Ramos (cell line): ENCODE data around the gene GPR101.

Experiments
- in situ Hi-C: fragments of 300-500 bp; cut with MboI; formaldehyde crosslinking; loops from one replicate; pipeline ENCODE4 v1.14.3; 2022; ENCODE audit warnings: low sequenced_read_pairs; ENCODE audit not compliant: unreplicated experiment

Gene GPR101, protein sequence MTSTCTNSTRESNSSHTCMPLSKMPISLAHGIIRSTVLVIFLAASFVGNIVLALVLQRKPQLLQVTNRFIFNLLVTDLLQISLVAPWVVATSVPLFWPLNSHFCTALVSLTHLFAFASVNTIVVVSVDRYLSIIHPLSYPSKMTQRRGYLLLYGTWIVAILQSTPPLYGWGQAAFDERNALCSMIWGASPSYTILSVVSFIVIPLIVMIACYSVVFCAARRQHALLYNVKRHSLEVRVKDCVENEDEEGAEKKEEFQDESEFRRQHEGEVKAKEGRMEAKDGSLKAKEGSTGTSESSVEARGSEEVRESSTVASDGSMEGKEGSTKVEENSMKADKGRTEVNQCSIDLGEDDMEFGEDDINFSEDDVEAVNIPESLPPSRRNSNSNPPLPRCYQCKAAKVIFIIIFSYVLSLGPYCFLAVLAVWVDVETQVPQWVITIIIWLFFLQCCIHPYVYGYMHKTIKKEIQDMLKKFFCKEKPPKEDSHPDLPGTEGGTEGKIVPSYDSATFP

GRCh38 chrX:137033774-137034507, at the start of gene GPR101:
Gene GPR101 (minus strand): TSS chrX:137033995. CDS start chrX:137031674, 2,321 bp downstream.
- in situ Hi-C loops = no loop called here

DNA sequence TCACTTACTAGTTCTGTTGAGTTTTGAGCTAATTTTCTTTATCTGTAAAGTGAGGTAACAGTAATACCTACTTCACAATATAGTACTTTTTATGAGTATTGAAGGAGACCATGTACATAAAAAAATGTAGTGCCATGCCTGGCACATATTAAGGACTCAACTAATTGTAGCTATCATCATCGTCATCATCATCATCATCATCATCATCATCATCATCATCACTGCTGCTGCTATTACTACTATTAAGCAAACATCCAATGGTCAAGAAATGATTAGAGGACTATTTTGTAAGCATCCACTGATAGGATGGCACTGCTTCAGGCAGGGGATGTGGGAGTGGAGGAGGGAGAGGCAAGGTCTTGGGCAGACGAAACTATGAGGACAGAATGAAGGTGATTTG, 47.4 kb upstream of the GPR101 start:
- in situ Hi-C loops = no loop called here

DNA sequence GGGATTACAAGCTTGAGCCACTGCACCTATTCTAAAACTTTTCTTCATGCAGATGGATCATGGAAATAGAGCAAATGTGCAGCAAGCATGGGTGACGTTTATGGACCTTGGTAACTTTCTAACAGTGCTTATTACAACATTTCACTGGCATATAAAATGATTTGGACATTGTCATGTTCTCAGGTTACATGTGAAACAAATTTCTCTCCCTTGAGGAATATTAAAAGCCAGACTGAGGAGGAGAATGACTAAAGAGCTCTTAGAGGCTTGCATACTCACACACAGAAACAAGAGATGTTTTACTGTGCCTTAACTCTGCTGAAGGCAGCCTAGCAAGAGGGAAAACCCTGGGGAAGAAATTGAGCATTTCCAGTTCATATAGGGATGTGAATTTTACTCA, 38.6 kb upstream of the GPR101 start:
- in situ Hi-C loops = no loop called here

DNA sequence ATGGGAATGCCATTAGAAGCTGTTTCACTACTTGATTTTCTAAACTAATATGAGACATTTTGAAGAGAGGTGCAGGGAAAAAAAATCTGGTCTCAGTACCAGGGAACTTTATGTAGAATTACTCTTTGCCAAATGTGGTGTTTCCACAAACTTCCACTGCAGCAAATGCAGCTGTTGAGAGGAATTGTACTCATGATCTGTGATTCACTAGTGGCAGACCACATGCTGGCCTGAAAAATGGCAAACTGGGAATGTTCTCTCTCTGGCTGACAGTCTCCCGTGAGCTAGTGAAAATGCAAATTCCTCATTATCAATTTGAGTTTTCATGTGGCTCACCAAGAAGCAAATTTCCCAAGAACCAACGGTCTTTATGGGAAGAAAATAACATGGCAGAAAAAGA, 37.8 kb upstream of the GPR101 start:
- in situ Hi-C loops = no loop called here

DNA sequence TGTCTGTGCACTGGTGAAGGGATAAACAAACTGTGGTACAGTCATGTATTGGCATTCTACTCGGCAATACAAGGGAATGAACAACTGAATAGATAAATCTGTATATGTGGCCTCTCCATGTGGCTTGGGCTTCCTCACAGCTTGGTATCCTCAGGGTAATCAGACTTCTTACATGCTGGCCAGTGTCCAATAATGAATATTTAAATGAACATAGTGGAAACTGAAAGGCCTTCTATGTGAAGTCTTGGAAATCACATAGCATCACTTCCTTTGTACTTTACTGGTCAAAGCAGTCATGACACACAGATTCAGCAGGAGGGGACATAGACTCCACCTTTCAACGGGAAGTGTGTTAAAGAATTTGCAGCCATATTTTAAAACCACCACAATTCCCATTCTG, 33.4 kb upstream of the GPR101 start:
- in situ Hi-C loops = no loop called here

GRCh38 chrX:137062915-137063617, 29.3 kb upstream of the GPR101 start:
- in situ Hi-C loops = no loop called here

DNA sequence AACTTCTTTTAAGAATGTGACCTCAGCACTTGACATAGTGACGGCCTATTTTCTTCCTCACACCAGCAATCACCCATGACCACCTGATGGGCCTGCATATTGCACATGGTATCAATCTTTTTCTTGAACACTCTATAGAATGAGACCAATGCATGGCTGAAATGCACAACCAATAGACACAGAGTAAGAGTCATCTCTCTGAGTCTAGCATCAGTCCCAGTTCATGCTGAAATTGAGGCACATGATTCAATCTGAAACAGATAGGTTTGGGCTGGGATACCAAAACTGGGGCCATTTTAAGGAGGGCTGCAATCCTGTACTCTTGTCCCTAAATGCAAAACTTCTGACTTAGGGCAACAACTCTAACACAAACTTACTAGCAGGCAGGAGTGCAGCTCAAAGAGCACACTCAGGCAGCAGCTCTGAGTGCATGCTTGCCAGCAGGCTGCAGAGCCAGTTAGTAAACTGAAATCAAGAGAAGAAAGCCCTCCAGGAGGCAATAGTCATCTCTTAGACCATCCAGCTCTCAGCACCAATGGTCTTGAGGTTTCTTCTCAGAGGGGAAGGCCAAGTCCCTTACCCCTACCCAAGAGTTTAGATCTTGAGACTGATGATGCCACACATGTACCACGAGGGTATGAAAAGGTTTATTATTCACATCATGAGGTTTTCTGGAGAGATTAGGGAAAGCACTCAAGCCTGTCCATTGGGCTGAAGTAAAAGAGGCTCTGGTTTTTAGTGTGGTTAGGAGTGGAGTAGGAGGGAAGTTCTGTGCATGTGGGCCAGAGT, 24.7 kb upstream of the GPR101 start:
- in situ Hi-C loops = no loop called here

- in situ Hi-C loops = no loop called here
Measured at GRCh38 chrX:137052643-137053235, 18.9 kb upstream of the GPR101 start.

DNA sequence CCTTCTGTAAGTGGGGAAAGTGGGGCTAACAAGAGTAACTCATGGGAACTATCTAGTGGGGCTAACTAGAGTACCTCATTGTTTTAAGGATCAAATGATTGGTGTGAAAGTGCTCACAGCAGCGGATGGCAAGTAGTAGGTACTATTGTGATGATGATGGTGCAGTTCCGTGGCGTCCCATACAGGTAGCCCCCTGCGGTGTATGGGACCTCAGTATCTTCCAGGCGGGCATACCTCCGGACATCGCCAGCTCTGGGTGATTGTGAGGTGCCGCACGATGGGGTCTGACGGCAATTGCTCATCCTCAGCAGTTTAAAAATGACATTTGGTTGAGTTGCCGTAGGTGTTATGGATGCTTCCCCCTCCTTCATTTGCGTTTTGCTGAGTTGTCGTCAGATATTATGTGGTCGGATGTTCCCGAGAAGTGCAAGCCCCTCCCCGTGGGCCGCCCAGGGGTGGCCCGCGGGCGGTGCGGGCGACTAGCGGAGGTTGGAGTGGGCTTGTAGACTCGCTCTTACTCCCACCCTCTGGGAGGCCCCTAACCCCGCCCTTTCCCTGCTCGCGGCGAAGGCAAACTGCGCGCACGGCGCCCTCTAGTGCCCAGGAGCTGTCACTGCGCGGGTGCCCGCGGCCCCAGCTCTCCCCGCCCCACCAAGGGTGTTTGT, 18.3 kb upstream of the GPR101 start:
- in situ Hi-C loops = no loop called here

DNA sequence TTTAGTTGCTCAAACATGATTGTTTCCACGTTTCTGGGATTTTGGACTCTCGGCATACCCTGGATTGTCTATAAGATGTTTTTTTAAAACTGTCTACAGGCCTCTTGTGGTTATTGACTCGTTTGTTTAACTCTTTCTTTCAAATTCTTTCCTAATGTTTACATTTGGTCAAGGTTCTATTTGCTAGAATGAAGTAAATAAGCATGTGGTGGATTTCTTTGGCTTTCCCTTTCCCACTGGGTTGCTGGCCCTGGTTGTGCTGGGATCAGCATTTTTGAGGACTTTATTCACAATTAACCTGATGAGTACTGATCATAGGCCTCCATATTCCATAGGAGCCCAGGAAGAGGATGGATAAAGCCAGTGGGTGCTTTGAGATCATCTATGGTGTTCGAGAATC, 11.1 kb upstream of the GPR101 start:
- in situ Hi-C loops = no loop called here

DNA sequence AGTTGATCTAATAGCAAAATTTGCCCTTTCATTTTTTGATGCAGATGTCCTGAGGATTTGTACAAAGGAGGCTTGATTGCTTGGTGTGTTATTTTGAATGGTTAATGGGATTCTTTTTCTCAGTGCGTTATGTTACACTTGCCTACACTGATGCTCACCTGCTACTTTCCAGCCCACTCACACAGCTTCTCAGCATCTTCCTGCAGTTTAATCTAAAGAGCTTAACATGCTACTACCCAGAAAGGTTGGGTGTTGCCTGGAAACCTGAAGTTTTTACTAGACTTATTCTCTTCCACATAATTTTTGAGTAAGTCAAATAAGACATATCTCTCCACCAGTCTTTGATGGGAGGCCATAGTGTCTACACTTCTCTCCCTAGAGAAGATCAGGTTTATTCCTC, 9.9 kb upstream of the GPR101 start:
- in situ Hi-C loops = no loop called here

GRCh38 chrX:137041329-137041728, 7.5 kb upstream of the GPR101 start:
- in situ Hi-C loops = no loop called here

DNA sequence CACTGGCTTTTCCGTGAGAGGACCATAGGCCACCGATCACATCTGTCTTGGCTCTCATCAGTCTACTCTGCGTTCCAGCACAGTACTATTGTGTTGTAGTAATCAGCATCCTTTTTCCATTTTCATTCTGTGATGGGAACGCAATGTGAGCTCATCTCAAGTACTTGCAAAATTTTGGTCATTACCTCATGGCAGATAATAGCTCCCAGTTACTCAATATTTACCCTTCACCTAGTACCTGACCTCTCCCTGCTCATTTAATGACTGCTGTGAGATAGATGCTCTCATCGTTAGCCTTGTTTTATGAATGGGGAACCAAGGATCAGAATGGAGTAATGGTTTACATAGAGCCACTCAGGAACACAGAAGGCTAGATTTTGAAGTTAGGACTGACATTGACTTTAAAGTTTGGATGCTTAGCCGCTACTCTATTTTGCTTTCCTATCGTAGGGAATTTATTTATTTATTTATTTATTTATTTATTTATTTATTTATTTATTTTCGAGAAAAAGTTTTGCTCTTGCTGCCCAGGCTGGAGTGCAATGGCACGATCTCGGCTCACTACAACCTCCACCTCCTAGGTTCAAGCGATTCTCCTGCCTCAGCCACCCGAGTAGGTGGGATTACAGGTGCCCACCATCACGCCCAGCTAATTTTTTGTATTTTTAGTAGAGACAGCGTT, 6.5 kb upstream of the GPR101 start:
- in situ Hi-C loops = no loop called here

GRCh38 chrX:137034508-137034872, 695 bp upstream of the GPR101 start:
- in situ Hi-C loops = no loop called here

GRCh38 chrX:137032841-137033773, 688 bp downstream of the GPR101 start:
- in situ Hi-C loops = no loop called here

DNA sequence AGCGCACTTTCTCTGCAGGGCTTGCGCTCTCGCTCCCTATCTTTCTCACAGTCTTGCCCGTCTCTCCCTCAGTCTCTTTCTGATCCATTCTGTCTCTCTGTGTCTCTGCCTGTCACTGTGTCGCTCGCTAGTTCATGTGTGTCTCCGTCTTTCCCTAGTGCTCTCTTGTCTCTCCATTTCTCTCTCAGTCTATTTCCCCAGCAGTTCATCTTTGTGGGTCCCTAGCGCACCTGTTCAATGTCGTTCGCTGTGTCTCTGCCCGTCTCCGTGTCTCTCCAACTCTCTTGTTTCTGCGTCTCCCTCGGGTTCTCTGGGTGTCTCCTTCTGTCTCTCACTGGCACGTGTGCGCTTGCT, 1.5 kb downstream of the GPR101 start:
- in situ Hi-C loops = no loop called here

DNA sequence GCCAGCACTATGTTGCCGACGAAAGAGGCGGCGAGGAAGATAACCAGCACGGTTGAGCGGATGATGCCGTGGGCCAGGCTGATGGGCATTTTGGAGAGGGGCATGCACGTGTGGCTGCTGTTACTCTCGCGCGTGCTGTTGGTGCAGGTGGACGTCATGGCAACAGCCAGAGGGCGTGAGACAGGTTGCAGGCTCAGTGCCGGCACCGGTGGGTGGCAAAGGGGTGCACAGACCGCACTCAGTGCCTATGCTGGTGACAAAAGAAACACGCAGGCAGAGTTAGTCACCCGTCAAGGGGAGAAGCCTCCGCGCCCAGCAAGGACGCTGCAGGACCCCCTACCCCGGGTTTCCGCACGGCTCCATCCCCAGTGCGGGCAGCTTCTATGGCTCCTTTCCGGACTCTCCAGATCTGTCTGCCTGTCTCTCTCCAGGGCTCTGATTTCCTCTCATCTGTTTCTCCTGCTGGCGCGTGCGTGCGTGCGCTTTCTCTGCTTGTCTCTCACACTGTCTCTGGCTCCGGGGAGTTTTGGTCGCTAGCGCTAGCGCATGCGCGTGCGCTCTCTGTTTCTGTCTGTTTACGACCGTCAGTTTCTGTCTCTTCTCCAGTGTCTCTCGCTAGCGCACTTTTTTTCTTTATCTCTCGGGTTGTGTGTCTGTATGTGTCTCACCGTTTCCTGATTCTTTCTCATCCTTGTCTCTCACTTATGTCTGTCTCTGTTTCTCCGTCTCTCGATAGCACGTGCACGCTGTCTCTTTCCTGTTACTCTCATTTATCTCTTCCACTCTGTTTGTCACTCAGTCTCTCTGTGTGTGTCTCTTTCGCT, 2.1 kb downstream of the GPR101 start:
- in situ Hi-C loops = no loop called here
